Midbrain (tissue), 1 donor: ENCODE measurements around the gene PHYHIPL.
A peak's percentile ranks its signal among the peaks of the same experiment; 100 is the strongest.

Experiments
- DNase-seq: peaks from one replicate; lab custom pipeline; 2025; lab: John Stamatoyannopoulos, UW

PHYHIPL gene

DNA sequence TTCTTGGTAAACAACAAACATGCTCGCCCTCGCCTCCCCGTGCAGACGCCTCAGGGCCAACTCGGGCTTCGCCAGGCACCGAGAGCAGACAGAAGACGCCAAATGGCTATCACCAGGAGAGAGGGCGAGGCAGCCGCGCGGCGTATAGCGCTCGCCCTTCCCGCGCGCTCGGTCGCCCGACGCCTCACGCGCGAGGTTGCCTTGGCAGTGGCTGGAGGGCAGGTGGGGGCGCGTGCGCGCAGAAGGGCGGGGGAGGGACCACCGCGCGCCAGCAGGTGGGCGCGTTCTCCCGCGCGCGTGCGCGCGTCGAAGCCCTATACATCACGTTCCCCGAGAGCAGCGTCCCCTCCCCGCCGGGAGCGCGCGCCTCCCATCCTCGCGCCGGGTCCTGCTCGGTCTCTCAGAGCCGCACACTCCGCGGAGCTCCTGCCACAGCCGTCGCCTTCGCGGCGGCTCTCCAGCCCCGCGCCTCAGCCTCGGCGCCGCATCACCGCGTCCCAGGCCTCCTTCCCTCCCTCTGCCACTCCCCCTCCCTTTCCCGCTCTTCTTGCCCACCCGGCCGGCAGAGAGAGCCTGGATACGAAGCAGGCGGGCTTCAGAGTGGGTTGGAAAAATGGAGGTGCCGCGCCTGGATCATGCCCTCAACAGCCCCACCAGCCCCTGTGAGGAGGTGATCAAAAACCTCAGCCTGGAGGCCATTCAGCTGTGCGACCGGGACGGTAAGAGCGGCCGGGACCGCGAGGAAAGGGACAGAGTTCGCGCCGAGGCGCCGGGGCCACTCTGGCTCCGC is at the start of gene PHYHIPL:
Gene PHYHIPL, plus strand, starts transcription at position 403 of the 790 bp plus-strand sequence. Its CDS starts 211 bp downstream, at position 614.
- peak; percentile 84 for DNase-seq

DNA sequence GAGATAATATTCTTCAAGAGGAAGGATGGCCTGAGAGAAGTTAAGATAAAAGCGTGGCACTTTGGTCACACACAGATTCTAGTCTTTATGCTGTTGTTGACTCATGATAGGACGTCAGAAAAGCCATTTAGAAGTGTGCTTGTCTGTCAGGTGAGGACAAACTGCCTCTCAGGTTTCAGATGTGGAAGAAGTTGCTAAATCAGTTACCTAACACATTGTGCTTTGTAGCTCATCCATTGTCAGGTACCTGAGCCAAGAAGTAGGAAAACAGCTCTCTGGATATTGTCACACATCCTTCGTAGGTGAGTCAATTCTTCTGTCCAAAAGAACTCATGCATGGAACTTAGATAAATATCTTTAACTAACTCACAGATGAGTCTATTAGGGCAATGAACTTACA is 49.5 kb upstream of the PHYHIPL start:
- DNase-seq, result no peak

GRCh38 chr10:59127991-59128390 is 48.5 kb upstream of the PHYHIPL start:
- no peak for DNase-seq

- DNase-seq, result no peak
These were observed 46.6 kb upstream of the PHYHIPL start for GRCh38 chr10:59129867-59130266.

DNA sequence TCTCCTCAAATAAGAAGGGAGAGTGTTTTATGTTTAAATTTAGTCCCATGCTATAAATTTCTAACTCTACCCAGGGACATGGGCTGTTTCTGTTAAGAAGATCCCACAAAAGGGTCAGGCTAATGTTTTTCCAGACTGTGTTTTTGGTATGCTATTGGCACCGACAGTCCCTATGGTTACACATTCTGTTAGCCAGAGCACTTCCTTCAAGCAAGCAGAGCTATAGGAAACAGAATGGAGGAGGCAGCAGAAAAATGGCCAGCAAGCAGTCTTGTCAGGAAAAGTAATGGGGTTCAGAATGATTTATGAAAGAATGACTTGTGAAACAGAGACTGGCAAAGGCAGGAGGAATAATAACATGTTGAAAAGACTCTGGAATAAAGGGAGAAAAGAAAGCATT is 44.8 kb upstream of the PHYHIPL start:
- no peak for DNase-seq

GRCh38 chr10:59133841-59134593 is 42.4 kb upstream of the PHYHIPL start:
- DNase-seq, result no peak

- DNase-seq, result no peak
These were observed 41.7 kb upstream of the PHYHIPL start for GRCh38 chr10:59134785-59135184.

DNA sequence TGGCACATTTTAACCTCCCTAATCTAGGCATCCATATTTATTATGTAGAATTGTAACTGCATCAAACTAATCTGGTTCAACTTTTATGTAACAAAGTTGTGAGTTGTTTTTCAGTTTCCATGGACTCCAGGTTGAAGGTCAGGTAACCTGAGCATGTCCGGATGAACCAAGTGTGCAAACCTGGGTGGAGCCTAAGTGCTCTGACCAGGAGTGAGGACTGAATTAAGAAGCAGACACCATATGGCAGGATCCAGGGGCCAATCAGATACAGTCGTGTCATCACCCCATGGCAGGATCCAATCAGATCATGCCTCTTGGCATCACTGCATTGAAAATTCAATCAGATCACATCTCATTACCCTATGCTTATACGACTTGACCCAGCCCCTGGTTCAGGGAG is 41.2 kb upstream of the PHYHIPL start:
- no peak for DNase-seq

GRCh38 chr10:59138052-59138451 is 38.4 kb upstream of the PHYHIPL start:
- no peak for DNase-seq

DNA sequence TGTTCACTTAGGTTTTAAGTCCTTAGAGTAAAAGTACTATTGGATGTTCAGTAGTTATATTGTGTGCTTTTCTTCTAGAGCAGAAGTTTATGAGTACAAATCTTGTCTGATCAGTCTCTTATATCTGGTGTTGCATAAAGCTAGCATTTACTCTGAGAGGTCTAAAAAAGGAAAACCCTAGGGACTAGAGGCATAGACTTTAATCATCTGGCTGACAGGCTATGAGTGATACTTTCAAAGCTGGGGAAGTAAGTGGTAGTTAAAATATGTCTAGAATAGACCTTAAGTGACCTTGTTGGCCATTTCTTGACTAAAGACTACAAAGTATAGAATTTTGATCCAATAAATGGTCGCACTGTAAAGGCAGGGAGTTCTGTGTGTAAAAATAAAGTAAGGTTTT is 32.9 kb upstream of the PHYHIPL start:
- DNase-seq, result no peak

DNA sequence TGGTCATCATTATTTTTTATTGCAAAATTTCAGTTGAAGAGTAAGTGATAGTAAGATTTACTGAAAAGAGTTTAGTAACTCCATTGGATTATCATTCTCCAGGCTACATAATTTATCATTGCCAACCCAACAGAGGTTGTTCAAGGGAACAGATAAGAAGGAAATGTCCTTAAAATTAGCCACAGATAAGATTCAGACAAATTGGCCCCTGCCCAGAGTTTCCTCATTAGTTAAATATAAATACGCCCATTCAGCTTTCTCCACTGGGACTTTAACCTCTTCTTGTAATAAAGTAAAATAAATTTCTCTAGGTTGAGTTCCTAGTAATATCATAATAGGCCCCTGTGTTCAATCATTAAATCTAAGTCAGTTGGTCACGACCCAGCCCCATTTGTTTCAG is 27.7 kb upstream of the PHYHIPL start:
- no peak for DNase-seq

GRCh38 chr10:59155556-59155955 is 20.9 kb upstream of the PHYHIPL start:
- no peak for DNase-seq

GRCh38 chr10:59167512-59167911 is 8.9 kb upstream of the PHYHIPL start:
- DNase-seq, result no peak

GRCh38 chr10:59172567-59172966 is 3.9 kb upstream of the PHYHIPL start:
- DNase-seq, result no peak

- DNase-seq, result no peak
These were observed 3.0 kb upstream of the PHYHIPL start for GRCh38 chr10:59173414-59173813.

DNA sequence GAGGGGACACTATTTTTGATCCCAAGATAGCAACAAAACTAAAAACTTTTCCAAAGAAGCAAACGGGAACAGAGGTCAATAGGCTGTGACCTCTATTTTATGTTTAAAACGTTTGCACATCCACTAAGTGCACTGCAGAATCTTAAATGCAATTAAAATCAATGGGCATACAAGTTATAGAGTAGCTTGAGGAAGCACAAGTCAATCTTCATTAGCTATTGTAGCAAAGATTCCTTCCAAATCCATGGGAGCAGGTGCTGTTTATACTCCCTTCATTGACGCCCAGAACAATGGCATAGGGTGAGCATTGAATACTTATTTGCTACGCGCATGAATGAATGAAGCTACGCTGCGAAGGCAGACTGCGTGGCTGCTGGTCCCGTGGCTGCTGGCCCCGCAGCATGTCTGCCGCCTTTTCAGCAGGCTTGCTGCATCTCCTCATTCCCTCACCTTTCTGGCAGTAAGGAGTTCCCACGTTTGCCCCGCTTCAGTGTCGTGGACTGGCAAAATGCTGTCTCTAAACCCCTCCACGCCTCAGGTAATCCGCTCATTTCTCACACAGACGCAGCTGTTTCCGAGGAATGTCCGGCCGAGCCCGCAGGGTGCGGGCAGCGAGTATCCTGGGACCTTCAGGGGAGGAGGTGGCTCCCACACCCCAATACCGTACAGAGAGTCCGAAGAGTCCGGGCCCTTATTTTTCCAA is 754 bp upstream of the PHYHIPL start:
- peak; percentile 51 for DNase-seq

DNA sequence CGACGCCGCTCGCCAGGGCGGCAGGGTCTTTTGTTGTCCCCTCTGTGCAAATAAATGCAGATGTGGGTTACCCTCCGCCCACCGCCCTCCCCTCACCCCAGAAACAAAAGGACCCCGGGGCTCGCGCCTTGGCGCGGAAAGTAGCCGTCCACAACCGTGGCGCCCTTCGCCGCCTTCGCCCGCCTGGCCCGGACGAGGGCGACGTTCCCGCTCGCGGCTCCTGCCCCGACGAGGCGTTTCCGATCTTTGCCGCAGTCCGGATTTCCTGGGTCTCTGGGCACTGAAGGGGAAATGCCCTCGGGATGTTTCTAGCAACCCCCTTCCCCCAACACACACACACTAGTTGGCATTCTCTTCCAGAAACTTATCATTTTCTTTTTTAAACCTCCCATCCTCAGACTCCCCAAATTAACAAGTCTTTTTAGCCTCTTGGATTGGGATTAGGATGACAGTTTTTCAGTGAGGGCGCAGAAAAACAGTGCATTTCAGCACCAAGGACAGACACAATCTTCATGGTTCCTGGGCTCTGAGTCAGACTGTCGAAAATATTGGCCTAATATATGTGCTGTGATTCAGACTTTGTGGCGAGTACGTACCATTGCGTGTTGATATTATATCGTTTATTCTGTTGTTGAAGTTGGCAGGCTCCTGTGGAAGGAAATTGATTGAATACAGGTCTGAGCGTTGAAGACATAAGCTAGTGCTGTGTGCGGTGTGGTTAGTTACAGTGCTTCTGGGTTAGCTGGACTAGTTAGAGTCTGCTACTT is 771 bp downstream of the PHYHIPL start:
- DNase-seq, result peak; percentile 81

DNA sequence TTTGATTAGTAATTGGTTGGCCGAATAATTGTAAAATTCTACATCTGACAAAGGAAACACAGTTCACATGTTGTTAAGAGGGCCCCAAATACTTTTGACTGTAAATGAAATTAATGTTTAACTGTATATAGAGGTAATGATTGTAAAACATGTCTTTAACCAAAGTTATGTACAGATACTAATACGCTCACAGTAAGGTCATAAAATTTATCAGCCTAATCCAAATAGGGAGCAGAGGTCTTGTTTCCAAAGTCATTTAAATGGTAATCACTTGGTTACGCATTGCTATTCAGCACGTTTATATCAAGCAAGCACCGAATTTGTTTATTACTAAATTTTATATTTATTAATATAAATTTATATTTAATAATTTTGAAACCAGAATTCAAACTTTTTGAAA is 1.4 kb downstream of the PHYHIPL start:
- DNase-seq, result no peak

DNA sequence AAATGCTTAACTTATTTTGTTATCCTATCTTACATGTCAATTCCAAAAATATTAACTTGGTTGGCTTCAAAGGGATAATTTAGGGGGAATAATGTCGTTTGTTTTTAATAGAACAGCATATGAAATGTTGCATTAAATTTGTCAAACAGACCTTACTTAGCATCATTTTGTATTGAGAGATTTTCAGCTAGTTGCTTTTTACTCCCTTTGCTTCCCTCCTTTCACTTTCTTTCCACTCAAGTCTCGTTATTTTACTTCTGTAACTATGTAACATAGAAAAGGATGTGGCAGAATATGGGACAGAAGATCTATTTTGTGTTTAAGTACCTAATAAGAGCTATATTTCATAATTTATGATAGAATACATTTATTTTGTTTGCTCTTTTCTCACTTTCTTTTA is 2.6 kb downstream of the PHYHIPL start:
- DNase-seq, result no peak

DNA sequence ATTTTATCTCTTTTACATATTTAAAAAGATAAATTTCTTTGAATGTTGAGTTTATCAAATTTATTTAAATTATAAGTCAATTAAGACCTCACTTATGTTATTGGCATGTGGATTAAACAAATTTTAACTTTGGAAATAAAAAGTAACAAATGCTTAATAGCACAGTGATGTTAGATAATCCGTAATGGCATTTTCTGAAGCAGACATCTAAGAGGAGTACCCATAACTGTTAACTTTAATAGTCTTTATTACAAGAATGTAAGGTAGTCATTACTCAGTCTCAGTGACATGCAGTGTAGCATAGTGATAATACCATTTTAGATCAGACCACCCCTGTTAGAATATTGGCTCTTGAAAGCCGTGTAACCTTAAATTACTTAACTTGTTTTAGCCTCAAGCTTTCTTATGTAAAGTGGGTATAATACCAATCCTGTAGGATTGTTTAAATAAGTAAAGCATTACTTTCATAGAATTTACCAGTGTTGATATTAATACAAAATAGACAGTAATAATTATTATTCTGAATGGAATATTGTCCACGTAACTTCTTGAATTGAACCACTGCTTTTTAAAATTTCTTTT is 4.3 kb downstream of the PHYHIPL start:
- DNase-seq, result no peak

DNA sequence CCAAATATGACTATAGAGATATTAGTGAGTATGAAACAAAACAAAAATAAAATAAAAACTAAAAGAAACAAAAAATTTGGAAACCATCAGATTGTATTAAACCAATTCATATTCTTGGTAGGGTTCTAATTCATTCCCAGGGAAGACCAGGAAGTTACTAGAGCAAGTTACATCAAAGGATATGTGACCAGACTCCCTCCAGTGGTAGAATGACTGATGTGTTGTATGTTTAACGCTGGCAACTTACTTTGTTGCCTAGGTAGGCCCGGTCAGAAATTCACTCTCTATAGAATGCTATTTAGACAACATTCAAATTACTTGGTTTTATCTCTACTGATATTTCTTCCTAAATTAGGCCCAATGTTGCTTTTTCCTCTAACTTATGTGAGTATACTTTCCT is 5.2 kb downstream of the PHYHIPL start:
- peak; percentile 62 for DNase-seq

- DNase-seq, result no peak
These were observed 13.9 kb downstream of the PHYHIPL start for GRCh38 chr10:59190332-59190731.
